ENCODE measurements around the gene PABPC5.

Gene PABPC5

DNA sequence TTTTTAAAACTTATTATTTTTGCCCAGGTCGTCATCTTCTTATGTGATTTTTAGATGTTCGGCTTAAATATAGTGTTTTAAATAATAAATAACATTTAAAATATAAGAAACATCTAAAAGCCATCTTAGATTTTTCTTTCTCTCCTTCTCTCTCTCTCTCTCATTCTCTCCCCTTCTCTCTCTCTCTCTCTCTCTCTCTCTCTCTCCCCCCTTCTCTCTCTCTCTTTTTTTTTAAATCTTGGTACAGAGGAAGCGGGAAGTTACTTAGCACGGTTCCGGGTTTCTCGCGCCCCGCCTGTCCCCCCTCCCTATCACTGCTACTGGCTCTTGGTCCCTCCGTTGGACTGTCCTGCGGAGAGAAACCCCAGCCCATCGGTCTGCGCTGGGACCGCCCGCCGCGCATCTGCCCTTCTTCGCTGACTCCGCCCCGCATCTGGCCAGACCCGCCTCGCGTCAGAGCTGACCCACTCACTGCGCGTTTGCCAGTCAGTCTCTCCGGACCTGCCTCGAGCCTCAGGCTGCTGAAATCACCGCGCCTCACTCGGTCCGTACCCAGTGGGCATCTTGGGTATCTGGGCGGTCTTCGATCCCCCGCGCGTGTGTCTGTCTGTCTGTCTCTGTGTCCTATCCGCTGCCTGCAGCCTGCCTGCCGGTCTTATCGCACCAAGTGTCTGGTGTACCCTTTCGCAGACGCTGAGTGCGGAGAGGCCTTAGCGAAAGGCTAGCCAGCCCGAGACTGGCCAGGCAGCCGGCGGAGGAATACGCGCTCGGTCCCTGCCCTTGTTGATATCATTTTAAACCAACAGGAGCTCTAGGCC lies at the start of gene PABPC5:
PABPC5 (plus strand) TSS at position 489 of the 818 bp plus-strand sequence. CDS start 739 bp downstream, outside the sequence.
- Histone ChIP-seq H3K36me3 (ENCODE audit: insufficient read depth) (no peaks in the 10 kb centered on the region), H3K4me3 (IDR thresholded peaks at IDR 0.05; ENCODE audit: insufficient read depth, low read depth, low read length) (no peak within 1 kb of the TSS), H3K79me2 (ENCODE audit: insufficient read depth, low read depth) (no peaks in the 10 kb centered on the region), H3K4me2 (no peak within 1 kb of the TSS), H3K4me1 (ENCODE audit: low read depth, poor library complexity, severe bottlenecking) (no peaks in the 10 kb centered on the region), H3K27ac (no peak within 1 kb of the TSS), H2AFZ (ENCODE audit: low read depth) (no peak within 1 kb of the TSS), H3K9ac (no peak within 1 kb of the TSS), H4K20me1 (ENCODE audit: insufficient read depth) (no peaks in the 10 kb centered on the region), H3K27me3 (ENCODE audit: insufficient read depth, low read depth) (no peaks in the 10 kb centered on the region)
- no peak for TF ChIP-seq CTCF (conservative IDR thresholded peaks at IDR 0.05; ENCODE audit: low read depth, low read length)

GRCh38 chrX:91389026-91389425 lies 45.6 kb upstream of the PABPC5 start:
- Histone ChIP-seq H3K4me2 (no peak overlapping the region), H3K79me2 (ENCODE audit: insufficient read depth, low read depth) (no peaks in the 10 kb centered on the region)
- no peak for TF ChIP-seq CTCF (conservative IDR thresholded peaks at IDR 0.05; ENCODE audit: low read depth, low read length)

DNA sequence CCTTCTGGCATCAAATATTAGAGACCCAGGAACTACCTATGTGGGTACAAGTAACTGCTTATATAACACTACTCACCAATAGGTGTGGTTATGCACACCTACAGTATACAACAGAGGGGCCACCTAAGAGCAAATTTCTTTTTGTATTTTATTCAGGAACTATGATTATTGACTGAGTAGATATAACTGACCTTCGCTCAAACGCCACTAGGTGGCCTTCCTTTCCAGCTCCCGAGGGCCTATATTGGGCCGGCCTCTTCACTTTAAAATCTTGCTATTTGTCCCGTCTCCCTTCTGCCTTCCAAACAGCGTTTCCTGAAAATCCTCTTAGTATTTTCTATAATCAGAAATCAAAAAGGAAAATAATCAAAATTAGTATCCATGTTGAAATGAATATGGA lies 19.9 kb upstream of the PABPC5 start:
- Histone ChIP-seq H3K79me2 (ENCODE audit: insufficient read depth, low read depth) (no peaks in the 10 kb centered on the region), H3K27me3 (ENCODE audit: insufficient read depth, low read depth) (no peaks in the 10 kb centered on the region), H4K20me1 (ENCODE audit: insufficient read depth) (no peaks in the 10 kb centered on the region), H3K27ac (no peak overlapping the region), H3K9ac (no peak overlapping the region), H2AFZ (ENCODE audit: low read depth) (no peak overlapping the region), H3K4me1 (ENCODE audit: low read depth, poor library complexity, severe bottlenecking) (no peaks in the 10 kb centered on the region), H3K4me2 (no peak overlapping the region), H3K4me3 (IDR thresholded peaks at IDR 0.05; ENCODE audit: insufficient read depth, low read depth, low read length) (no peak overlapping the region), H3K36me3 (ENCODE audit: insufficient read depth) (no peaks in the 10 kb centered on the region)
- no peak for TF ChIP-seq CTCF (conservative IDR thresholded peaks at IDR 0.05; ENCODE audit: low read depth, low read length)

More at GRCh38 chrX:91389026-91389425, 45.6 kb upstream of the PABPC5 start:
- Histone ChIP-seq H3K27ac (no peak overlapping the region), H3K36me3 (ENCODE audit: insufficient read depth) (no peaks in the 10 kb centered on the region), H3K9ac (no peak overlapping the region), H3K27me3 (ENCODE audit: insufficient read depth, low read depth) (no peaks in the 10 kb centered on the region), H3K4me1 (ENCODE audit: low read depth, poor library complexity, severe bottlenecking) (no peaks in the 10 kb centered on the region), H4K20me1 (ENCODE audit: insufficient read depth) (no peaks in the 10 kb centered on the region), H2AFZ (ENCODE audit: low read depth) (no peak overlapping the region), H3K4me3 (IDR thresholded peaks at IDR 0.05; ENCODE audit: insufficient read depth, low read depth, low read length) (no peak overlapping the region)

DNA sequence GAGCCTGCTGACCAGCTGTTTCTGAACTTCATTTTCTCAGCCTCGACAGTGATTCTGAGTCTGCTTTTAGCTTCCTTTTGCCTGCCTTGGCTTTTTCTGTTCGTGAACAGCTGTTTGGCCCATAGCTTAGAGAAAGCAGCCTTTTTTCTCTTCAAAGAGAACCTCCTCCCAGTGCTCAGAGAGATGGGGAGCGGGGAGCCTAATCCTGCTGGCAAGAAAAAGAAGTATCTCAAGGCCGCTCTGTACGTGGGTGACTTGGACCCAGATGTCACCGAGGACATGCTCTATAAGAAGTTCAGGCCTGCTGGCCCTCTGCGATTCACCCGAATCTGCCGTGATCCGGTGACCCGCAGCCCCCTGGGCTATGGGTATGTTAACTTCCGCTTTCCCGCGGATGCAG lies 756 bp downstream of the PABPC5 start:
- Histone ChIP-seq H3K27me3 (ENCODE audit: insufficient read depth, low read depth) (no peaks in the 10 kb centered on the region), H3K27ac (no peak overlapping the region), H4K20me1 (ENCODE audit: insufficient read depth) (no peaks in the 10 kb centered on the region), H3K4me1 (ENCODE audit: low read depth, poor library complexity, severe bottlenecking) (no peaks in the 10 kb centered on the region), H3K36me3 (ENCODE audit: insufficient read depth) (no peaks in the 10 kb centered on the region), H2AFZ (ENCODE audit: low read depth) (no peak overlapping the region), H3K79me2 (ENCODE audit: insufficient read depth, low read depth) (no peaks in the 10 kb centered on the region), H3K4me2 (no peak overlapping the region), H3K4me3 (IDR thresholded peaks at IDR 0.05; ENCODE audit: insufficient read depth, low read depth, low read length) (no peak overlapping the region), H3K9ac (no peak overlapping the region)
- TF ChIP-seq CTCF (conservative IDR thresholded peaks at IDR 0.05; ENCODE audit: low read depth, low read length) = no peak

All from KMS-11 (cell line).